Measurements from ENCODE around the gene CCDC24.

DNA sequence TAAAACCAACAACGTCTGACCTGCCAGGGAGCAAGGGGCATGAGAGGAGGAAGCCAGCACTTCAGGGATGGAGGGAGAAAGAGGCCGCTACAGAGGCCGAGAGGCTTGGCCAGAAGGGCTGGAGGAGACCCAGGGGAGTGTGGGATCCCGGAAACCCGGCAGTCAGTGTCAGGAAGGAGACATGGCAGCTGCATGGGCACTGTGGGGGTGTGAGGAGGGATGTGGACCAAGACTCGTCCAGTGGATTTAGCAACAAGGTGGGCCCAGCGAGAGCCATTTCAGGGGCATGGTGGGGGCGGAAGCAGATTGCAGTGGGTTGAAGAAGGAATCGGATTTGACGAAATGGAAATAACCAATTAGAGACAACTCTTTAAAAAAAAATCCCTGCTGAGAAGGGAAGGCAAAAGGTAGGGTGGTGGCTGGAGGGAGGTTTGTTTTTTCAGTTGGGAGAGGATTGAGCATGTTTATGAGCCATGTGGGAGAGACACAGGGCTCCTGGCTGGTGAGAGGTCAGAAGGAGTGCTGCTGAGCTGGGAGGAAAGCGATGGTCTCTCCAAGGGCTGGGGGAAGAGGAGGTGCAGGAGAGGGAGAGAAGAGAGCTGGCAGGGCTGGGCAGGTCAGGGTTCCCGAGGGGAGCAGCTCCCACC lies 8.0 kb upstream of the CCDC24 start:
- no peak for TF ChIP-seq EZH2 (IDR thresholded peaks at IDR 0.05)
- no peak for TF ChIP-seq POLR2AphosphoS5 (IDR thresholded peaks at IDR 0.05; ENCODE audit: borderline replicate concordance, low read depth, low read length)
- no peak for TF ChIP-seq FOXP2 (optimal IDR thresholded peaks at IDR 0.05; ENCODE audit: control extremely low read depth, extremely low read length, insufficient read depth)

All from SK-N-MC (cell line).